ENCODE data around the gene PTPRE.

PTPRE gene, protein sequence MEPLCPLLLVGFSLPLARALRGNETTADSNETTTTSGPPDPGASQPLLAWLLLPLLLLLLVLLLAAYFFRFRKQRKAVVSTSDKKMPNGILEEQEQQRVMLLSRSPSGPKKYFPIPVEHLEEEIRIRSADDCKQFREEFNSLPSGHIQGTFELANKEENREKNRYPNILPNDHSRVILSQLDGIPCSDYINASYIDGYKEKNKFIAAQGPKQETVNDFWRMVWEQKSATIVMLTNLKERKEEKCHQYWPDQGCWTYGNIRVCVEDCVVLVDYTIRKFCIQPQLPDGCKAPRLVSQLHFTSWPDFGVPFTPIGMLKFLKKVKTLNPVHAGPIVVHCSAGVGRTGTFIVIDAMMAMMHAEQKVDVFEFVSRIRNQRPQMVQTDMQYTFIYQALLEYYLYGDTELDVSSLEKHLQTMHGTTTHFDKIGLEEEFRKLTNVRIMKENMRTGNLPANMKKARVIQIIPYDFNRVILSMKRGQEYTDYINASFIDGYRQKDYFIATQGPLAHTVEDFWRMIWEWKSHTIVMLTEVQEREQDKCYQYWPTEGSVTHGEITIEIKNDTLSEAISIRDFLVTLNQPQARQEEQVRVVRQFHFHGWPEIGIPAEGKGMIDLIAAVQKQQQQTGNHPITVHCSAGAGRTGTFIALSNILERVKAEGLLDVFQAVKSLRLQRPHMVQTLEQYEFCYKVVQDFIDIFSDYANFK

DNA sequence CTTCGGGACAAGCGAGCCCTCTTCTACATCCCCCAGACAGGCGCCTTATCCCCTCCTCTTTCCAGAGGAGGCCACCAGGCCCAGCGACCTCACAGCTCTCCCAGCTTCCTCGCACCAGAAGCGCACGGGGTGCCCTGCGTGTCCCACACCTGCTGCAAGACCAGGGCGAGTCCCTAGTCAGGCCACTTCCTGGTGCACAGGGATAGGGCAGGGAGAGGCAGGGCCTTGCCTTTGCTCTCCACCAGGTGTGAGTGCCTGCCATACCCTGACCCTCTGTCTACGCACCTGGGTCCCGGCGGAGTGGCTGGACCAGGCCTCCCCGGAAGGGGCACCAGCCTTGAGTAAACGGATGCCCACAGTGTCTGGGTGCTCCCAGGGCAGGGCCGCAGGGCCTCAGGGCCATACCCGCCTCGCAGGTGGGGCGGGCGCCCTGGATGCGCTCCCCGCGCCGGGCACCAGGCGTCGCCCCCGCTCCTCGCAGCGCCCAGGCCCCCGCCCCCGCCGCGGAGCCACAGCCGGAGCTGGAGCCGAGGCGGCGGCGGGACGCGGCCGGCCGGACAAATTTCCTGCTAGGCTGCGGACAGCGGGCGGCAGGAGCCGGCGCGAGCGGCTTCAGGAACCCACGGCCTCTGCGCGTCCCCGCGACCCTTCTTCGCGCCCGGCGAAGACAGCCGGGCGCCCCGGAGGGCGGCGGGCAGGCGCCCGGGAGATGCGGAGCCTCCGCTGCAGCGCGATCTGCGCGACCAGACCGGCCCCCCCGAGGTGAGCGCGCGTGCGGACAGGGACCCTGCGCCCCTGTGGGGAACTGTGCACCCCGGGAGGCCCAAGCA, at the start of gene PTPRE:
Gene PTPRE (plus strand): TSS at position 556 of the 830 bp plus-strand sequence. CDS start 133,779 bp downstream, outside the sequence.
- peak; percentile 61 for DNase-seq

DNA sequence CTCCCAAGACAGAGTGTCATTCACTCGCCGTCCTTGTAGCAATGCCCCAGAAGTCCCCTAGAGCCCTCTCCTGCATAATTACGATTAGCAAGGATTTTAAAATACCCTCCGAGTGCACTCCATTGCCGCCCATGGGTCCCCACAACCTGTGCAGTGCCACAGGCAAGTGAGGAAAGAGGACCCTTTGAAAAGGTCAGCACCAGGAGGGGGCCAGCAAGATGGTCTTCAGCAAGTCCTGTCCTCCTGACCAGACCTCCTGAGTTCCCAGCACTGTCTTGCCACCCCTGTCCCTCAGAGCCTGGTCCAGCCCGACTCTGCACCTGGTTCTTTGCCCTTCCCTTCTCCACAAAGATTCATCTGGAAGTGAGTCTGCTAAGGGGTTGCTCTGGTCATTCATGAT, 46.3 kb upstream of the PTPRE start:
- no peak for DNase-seq

DNA sequence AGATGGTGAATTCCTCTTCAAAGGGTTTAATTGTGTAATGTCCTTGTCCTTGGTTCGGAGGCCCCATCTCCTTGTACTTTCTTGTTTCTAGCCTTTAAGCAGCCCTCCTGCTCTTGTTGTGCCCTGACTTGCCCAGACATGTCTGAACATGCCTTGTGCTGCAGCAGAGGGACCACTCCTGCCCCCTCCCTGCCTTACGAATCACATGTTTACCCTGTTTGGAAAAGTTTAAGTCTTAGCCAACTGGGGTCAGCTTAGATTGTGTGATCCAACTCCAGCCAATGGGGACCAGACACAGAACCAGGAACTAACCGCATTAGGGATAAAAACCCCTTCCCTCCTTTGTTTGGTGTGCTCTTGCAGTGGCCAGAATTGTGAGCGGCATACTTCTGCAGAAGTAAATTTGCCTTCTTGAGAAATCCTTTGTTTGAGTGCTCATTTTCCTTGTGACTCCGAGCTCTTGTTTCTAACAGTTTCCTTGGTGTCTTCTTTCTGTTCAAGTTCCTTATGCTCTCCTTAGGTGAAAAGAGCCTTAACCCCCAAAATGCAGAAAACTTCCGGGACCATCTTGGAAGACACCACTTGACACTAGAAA, 43.6 kb upstream of the PTPRE start:
- no peak for DNase-seq

DNA sequence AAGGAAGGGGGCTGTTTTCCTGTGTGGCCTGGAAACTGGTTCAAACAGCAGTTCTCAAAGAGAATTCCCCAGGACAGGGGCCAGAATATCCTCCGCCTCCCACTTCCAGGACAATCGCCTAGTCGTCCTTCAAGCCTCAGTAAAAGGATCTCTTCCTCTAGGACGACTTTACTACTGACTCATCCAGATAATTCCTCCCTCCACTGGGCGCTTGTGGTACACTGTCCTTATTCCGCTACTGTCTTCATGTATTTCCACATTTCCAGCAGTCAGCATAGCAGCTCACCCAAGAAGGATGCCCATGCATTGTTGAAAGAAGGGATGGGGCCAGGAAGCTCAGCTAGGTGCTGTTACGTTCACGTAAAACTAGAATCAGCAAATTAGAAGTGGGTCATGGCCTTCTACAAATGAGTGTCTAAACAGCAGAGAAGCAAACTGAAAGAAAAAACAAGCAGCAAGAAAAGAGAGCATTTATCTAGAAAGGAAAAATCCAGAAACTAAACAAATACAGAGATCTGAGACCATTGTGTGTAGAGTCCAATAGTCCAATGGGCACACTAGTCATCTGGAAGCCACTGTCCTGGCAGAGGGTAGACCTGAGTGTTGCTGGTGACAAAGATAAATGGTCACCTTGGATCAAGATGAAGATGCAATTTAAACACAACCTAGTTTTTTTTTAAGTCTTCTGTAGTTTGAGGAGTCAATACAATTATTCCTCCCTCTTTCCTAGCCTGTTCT, 40.5 kb upstream of the PTPRE start:
- no peak for DNase-seq

DNA sequence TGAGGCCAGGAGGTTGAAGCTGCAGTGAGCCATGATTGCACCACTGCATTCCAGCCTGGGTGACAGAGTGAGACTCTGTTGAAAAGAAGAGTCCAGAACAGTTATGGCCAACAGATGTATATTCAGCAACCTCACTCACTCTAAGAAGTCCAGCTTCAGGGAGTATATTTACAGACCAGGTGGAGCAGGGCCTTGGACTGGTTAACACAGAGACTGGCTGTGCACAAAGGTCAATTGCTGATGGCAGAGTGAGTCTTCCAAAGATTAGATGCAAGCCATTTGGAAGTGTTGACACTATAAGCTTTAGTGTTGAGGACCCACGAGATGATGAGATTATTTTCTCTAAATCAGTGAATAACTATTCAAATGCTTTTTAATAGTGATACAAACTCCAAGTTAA, 39.1 kb upstream of the PTPRE start:
- DNase-seq = no peak

DNA sequence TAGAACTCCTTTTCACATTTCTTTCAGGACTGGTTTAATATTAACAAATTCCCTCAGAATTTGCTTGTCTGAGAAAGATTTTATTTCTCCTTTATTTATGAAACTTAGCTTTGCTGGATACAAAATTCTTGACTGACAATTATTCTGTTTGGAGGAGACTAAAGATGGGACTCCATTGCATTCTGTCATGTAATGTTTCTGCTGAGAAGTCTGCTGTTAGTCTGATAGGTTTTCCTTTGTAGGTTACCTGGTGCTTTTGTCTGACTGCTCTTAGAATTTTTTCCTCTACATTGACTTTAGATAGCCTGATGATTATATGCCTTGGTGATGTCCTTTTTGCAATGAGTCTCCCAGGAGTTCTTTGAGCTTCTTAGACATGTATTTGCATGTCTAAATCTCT, 37.6 kb upstream of the PTPRE start:
- DNase-seq = no peak

DNA sequence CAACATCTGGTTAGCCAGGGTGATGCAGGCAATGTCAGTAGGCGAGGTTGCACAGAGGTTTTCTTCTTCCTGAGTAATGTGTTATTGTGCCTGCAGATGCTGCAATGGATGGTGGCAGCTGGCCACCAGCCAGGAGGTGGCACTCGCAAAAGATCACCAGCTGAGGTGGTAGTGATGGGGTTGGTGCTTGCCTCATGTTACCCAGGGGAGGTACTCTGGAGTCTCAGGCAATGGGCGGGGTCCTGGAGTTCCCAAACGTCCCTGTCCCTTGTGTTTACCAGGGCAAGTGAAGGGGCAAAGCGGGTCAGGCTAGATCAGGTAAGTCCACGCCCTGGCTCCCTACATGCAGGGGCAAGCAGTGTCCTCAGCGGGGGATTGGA, 35.3 kb upstream of the PTPRE start:
- no peak for DNase-seq

DNA sequence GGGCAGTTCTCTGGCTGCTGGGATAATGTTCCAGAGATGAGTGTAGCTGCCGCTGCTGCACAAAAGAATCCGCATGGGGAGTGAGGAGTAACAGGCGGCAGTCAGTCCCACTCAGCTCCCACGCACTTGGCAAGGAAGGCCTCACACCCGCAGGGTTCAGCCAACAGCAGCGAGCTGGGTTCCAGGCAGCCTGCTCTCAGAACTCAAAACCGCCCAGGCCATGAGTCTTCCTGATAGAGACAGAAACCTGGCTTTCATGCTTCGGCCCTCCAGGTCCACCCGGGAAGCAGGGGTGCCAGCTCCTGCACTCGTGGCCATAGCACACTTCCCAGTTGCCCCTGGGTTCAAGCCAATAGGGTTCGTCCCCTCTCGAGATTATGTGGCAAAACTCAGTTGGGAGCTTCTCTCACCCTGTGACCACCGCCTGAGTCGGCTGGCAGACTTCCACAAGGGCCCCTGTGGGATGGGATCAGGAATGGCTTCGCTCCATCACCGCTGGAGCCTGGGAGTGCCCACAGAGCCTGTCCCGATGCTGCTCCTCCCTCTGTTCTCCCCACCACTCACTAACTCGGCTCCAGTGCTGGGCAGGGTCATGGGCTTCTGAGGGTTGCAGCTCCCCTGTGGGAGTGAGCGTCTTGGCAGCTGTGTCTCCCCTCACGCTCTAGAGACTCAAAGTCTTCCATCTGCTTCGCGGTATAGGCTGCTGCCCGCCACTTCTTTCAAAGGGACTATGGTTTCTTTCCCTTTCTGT, 34.7 kb upstream of the PTPRE start:
- no peak for DNase-seq

DNA sequence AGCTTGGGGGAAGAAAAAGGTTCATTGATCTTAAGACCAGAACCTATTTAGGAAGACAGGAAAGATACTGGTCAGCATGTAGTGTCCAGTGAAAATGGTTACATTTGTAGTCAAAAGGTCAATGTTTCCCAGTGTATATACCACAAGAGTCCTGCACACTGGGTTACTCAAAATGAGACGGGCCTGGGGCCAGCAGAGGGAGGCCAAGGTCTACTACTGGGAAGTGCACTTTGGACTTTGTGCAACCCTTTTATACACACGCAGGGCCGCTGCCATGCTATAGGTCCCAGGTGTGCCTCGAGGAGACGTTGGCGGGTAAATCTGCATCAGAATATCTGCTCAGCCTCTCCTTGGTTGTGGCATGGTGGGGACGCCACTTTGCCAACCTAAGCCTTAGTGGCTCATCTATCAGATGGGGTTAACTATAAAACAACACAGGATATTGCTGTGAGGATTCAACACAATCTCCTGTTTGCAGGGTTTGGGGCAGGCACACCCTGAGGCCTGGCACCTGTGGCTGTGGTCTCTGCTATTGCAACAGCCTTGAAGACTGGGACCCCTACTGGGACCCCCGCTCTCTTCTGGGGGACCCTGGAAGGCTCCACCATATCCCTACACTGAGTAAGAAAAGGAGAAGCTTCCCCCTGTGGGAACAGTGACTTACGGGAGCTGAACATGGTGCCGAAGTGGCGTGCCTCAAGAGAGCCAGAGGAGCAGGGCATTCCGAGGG, 33.9 kb upstream of the PTPRE start:
- no peak for DNase-seq

DNA sequence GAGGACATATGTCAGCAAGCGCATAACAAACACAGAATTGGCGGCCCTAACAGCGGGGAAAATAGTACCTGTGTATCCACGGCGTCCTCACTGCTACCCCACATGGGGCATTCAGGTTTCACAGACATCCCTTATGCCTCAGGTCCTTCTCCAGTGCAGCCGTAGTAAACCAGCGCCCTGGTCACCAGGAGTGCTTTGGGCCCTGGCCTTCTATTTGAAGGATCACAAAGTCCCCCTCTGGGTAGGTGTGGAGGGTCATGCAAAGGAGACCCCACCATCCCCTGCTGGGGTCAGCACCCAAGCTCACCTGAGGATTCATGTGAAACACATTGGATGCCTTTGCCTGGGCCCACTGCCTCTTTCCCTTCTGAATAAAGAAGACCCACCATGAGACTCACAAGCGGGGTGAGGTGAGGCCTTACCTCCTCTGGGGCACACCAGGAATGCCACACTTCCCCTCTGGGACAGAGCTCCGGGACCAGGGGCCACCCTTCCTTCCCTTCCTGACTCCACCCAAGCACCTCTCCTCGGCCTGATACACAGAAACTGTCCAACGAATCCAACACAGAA, 32.9 kb upstream of the PTPRE start:
- DNase-seq = no peak

DNA sequence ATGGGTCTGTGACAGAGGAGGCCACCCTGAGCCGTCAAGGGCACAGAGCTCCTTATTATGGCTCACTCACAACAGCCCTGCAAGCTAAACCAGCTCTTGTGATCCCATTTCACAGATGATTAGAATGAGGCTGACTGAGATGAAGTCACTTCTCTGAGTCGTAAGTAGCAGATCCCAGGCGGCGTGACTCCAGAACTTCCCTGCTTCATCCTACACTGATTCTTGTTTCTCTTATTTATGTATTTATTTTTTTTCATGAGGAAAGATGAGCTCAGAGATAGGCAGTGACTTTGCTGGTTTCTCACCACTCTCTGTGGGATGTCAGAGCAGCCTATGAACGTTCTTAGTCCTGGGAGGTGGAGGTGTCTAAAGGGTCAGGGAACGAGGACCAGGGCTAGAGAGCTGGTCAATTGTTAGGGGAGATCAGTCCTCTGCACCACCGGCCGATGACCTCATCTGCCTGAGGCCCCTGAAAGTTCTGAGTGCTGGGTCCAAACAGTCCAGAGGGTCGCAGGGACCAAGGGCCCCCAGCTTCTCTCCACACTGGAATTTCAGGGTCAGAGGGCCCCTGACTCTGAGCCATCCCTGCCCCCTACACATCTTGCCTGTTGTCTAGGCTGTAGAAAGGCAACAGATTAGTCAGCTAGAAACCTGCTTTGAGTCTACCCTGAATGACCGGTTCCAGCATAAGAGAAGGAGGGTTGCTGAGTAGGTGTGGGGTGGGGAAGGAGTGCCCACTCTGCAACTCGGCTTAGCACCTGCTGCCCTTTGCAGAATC, 32.0 kb upstream of the PTPRE start:
- DNase-seq = no peak

DNA sequence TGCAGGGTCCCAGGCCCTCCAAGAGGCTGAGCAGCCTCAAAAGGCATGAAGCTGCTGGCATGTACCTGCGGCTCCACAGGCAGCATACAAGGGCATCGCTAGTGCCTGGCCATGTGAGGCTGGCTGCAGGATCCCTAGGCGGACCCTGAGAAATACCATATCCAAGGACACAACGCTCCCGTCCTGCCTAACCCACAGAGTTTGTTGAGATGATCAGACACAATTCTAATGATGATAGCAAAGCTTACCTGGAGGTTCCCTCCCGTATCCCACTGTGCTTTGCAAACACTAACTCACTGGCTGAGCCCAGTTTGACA, 31.5 kb upstream of the PTPRE start:
- DNase-seq = no peak

DNA sequence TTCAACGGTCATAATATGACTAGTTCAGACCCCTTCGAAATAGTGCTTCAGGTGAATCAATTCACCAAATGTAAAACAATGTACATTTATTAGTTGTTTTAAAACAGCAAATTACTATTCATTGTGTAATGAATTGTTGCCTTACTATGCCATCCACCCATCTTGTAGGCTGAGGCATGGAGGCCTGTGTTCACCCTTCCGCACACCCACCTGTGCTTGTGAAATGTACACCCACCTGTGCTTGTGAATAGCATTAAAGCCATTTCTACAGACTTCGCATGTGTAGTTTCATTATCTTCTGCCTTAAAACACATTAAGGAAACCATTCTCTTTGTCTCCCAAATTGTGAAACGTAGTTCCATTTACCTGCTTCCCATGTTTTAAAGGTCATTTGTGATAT, 31.0 kb upstream of the PTPRE start:
- DNase-seq = no peak

DNA sequence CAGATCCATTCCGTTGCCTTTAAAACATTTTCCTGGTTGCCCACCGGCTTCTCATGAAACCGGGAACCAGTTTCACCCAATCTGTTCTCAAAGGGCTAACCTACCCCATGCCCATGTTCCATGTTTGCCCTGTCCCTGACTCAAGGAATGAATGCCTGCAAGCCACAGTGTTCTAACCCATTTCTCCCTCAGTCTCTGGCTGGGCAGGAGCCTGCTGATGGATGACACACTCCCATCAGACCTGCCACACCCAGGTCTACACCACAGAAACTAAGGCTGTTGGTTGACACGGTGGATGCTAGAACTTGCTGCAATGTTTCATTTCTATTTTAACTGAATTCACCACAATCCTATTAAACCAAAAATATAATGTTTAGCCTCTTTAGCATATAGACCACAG, 29.8 kb upstream of the PTPRE start:
- no peak for DNase-seq

DNA sequence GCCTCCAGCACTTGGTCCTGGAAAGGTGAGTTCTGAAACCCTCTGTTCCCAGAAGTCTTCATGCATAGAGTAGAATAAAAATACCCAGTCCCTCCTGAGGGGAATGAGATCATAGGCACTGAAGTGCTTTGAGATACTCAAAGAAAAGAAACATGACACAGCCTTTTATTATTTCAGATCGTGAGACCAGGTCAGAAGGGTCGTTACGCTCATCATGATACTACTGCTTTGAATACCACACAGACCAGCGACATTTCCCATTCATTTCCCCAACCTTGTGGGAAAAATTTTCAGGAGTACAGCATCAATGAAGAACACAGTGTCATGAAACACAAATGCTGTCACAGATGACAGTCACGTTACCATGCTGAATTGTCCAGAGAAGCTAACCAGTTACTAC, 29.2 kb upstream of the PTPRE start:
- DNase-seq = no peak

DNA sequence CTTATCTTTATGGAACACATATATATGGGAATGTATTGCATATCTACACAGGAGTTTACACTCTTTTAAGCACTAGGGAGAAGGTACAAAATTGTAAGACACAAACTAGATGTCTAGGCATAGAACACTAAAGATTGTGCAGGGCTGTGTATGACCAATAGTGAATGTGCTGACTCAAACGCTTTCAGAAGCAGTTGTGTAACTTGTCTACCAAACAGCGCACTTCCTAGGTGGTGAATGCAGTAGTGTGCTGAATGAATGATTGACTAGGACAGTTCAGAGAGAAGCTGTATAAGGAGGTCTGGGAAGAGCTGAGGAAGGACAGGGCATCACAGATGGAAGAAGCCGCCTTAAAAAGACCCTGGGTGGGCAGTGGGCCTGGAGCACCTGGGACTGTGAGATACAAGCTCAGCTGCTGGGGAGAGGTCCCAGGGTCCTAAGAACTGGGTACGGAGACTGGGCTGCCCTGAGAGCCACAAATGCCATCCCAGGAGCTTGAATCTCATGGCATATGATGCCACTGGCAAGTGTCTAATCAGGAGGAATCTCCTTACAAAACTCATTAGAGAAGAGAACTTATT, 28.3 kb upstream of the PTPRE start:
- no peak for DNase-seq

DNA sequence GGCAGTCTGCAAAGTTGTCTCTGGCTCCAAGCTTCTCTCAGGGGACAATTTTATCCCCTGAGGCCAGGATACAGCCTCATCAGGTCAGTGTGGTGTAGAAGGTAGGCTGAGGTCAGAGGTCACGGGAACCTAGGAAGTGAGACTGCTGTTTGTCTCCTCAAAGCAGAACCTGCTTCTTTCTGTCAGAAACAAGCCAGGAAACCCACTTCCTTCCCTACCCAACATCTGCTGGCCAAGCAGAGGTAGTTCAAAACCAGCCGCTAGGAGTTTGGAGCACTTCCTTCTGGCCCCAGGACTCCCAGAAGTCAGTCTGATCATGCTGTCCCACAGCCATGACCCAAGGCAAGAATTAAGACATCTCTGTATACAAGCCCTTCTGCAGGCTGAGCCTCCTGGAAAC, 26.3 kb upstream of the PTPRE start:
- peak; percentile 83 for DNase-seq

DNA sequence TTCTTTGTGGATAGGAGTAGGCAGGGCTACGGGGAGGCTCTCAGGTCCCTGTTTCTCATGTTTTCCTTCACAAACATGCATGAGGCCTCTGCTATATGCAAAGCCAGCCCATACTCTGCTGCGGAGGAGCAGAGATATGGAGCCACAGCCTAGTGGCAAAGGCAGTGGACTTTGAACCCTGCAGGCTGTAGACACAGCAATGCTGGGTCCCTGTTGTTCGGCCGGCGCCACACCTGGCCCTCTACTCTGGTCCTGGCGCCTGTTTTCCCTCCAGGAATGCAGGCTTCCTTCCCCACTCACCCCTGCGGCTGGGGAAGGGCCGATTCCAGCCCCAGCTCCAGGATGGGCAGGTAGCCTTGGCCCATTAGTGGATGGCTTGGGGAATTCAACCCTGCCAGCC, 25.6 kb upstream of the PTPRE start:
- DNase-seq = no peak

DNA sequence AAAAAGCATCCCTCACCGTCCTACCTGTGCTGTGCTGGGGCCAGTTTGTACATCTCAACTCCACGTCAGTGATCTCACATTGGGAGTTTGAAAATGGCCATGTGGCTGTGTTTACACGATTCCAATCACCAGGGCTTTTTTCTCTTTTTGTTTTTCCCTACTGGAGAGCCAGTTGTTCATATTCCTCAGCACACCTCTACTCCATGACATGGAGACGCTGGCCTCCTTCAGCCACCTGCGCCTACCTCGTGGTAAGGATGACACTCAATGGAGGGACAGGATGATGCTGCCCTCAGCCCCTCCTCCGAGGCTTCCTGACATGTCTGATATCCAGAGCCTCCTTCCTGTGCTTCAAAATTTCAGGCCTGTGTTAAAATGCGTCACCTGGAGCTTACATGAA, 24.5 kb upstream of the PTPRE start:
- no peak for DNase-seq

Data from GDM1 (cell line).